Measurements from ENCODE around the gene TTPAL.
"Not testable (repeated sequence)": the region's sequence is repeated elsewhere in the genome, so short reads cannot be mapped to it uniquely, and the experiment has no call there.

The TTPAL gene

DNA sequence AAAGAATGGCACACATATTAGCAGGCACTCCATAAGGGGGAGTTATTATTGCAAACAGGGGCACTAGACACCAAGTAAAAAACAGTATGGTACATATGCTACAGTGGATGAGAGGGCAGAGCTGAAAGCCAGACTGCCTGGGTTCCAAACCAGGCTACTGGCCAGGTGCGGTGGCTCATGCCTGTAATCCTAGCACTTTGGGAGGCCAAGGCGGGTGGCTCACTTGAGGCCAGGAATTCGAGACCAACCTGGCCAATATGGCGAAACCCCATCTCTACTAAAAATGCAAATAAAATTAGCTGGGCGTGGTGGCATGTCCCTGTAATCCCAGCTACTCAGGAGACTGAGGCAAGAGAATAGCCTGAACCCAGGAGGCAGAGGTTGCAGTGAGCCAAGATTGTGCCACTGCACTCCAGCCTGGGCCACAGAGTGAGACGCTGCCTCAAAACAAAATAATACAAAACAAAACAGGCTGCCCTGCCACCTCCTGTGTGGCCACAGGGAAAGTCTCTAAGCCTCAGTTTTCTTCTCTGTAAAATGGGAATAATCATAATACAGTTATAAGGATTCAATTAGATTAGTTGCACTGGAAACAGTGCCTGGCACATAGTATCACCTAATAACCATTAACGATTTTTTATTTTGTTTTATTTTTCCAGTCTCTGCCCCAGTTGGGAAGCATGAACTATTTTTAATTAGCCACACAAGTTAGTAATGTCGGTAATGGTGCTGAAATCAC, 7.5 kb upstream of the TTPAL start:
- DNase-seq, result no peak

DNA sequence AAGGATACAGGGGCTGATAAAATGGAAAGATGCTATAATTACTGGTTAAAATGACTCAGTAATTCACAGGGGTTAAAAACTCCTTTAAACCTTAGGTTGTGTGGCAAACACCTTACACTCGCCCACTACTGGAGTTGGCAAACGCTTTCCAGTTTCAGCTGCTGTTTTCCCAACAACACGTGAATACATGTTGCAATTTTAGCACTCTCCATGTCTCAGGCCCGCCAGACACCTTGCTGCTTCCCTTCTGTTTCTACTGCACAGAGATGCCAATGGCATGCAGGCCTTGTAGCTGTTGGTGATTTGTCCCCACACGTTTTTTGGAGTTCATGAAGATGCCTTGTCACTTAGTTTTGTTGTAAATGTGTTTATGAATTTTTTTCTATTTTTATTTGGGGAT, 5.3 kb upstream of the TTPAL start:
- no peak for DNase-seq

DNA sequence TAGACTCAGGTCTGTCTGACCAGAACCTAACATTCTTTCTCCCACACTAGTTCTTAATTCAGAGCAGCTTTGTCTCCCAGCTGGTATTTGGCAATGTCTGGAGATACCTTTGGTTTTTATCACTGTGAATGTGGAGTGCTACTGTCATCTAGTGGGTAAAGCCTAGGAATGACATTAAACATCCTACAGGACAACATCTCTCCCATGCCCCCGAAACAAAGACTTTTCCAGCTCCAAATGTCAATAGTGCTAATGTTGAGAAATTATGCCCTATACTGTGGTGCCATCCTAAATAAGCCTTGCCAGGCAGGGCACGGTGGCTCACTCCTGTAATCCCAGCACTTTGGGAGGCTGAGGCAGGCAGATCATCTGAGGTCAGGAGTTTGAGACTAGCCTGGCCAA, 4.2 kb upstream of the TTPAL start:
- no peak for DNase-seq

DNA sequence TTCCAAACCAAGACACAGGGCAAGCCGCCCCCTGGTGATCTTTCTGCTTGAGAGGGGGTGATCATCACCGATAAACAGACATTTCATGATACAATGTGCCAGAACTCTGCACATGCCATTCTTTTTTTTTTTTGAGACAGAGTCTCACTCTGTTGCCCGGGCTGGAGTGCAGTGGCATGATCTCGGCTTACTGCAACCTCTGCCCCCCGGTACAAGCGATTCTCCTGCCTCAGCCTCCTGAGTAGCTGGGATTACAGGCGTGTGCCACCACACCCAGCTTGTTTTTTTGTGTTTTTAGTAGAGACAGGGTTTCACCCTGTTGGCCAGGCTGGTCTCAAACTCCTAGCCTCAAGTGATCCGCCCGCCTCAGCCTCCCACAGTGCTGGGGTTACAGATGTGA, 3.4 kb upstream of the TTPAL start:
- DNase-seq, result not testable (repeated sequence)

DNA sequence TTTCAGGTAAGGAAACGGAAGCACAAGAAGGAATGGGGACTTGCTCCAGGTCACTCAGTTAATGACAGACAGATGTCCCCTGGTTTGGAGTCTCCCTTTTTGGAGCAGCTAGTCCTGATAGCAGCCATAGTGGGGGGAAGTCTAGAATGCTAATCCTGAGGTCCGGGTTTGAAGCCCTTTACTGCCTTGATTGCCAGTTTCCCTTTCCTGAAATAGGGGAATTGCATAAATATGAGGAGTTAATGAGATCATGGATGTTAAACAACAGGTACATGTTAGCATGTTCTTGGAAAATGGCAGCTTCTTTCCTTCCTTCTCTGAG, 341 bp upstream of the TTPAL start:
- no peak for DNase-seq

DNA sequence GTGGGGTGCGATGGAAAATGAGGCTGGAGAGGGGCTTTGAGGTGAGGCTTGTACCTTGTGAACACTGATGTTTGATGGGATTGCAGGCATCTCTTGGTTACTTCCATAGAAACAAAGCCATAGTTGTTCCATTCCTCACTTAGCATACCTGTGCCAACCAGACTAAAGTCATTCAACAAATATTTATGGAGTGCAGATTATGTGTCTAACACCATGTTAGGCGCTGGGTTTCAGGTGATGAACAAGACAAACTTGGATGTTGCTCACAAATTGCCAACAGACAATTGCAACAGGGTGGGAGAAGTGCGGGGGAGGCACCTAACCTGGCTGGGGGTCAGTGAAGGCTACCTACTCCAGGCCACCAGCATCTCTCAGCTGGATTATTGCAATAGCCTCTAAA, 1.5 kb downstream of the TTPAL start:
- DNase-seq, result no peak

DNA sequence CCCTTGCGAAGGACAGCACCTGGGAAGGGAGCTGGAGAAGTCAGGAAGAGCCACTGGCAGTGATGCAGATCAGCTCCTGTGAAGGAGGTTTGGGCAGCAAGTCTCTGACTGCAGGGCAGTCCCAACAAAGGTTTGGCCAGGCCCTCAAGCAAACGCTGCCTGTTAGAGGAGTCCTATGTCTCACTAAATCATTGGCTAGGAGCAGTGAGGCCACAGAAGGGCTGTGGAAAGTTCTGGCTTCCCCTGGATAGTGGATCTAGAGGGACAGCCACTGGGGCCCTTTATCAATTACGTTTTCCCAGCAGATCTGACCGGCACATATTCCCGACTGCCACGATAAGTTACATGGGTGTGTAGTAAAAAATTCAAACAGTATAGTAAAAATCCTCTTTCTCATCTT, 2.5 kb downstream of the TTPAL start:
- no peak for DNase-seq

DNA sequence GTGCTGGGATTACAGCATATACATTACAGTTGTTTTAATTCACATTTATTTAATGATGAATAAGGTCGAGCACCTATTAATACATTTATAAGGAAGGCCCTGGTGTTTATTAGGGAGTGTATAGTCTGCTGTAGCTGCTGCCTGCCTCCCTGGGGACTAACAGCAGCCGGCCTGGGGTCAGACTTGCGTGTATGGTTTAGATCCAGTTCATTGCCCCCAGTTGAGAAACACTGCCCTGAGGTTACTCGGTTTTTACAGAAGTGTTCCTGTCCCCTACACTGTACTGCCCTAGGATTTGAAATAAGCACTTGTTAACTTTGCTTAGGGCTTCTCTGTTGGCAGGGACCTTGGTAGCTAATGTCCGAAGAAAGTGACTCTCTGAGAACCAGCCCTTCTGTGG, 4.0 kb downstream of the TTPAL start:
- no peak for DNase-seq

DNA sequence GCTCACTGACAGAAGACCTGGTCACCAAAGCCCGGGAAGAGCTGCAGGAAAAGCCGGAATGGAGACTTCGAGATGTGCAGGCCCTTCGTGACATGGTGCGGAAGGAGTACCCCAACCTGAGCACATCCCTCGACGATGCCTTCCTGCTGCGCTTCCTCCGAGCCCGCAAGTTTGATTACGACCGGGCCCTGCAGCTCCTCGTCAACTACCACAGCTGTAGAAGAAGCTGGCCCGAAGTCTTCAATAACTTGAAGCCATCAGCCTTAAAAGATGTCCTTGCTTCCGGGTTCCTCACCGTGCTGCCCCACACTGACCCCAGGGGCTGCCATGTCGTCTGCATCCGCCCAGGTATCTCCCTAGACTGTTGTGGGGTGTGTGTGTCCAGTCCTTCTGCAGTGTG, 4.4 kb downstream of the TTPAL start:
- DNase-seq, result no peak

DNA sequence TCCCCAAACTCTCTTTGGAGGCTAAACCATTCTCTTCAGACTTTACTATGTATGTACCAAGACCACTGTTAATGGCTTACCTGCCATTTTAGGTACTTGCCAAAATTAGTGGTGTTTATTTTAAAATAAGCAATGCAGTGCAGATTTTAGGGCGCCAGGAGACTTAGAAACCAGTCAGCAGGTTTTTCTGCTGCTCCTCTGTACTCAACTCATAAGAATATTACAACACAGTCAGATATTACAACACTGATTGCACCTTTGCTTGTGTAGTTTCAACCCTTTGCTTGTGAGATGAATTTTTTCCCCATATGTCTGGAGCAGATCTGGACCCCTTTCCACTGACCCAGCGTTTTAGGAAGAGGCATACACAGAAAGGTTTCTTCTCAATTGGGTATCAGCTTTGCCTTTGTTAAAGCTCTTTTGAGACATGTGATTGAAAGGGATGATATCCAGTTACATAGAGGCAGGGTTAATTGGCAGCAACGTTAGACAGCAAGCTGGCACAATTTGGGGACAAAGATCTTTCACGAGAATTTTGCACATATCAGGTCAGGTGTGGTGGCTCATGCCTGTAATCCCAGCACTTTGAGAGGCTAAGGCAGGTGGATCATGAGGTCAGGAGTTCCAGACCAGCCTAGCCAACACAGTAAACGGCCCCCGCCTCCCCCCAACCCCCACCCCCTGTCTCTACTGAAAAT, 6.2 kb downstream of the TTPAL start:
- DNase-seq, result no peak

DNA sequence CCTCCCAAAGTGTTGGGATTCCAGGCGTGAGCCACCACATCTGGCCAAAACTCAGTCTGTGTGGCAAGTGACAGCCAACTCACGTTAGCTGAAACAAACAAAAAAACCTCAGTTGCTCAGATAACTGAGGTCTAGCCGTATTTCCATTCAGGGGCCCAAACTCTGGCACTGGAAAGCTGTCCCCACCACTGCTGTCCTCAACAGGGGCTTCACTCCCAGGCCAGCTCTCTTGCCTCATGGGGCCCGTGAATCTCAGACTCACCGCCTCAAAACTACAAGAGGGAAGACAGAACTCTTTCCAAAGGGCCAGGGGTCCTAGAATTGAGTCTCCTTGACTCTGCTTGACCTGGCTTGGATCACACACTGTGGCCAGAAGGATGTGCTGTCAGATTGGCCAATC, 7.4 kb downstream of the TTPAL start:
- no peak for DNase-seq

DNA sequence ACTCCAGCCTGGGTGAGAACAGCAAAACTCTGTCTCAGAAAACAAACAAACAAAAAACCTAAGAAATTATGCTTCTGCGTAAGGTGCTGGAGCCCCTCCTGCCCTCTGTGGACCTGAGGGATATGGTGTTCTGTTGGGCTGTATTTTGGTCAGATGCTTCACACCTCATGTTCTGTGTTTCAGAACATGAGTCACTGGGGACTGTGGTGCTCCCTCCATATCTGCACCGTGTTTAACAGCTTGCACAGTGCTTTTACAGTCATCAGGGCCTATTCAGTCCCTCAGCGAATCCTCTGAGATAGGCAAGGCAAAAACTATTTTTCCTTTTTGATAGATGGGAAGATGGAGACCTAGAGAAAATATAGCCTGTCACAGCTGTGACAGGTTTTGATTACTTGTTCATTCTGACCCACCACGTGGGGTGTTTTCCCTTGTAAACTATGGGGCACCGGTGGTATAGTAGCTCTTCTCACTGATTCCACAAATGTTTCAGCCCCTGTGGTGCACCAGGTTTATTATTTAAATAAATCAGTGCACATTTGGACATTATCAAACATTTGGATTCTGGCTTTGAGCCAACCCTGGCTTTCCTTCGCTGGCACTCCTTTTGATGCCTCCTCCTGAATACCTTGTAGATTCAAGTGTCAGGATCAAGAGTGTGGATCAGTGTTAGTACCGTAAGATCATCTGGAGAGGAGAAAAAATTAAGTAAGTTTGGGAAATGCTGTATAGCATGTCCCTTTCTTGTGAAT, 9.6 kb downstream of the TTPAL start:
- DNase-seq, result no peak

DNA sequence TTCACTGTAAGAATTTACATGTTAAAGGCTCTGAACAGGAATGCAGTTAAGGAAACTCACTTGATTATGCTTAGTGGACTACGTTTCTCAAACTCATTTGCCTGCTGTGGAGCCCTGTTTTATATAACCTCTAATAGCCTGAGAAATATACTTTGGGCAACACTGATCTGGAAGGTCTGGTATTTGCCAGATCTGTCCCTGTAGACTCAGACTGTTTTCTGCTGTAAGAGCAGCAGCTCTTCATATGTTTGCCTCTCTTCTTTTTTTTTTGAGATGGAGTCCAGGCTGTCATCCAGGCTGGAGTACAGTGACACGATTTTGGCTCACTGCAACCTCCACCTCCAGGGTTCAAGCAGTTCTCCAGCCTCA, 10.1 kb downstream of the TTPAL start:
- DNase-seq, result no peak

DNA sequence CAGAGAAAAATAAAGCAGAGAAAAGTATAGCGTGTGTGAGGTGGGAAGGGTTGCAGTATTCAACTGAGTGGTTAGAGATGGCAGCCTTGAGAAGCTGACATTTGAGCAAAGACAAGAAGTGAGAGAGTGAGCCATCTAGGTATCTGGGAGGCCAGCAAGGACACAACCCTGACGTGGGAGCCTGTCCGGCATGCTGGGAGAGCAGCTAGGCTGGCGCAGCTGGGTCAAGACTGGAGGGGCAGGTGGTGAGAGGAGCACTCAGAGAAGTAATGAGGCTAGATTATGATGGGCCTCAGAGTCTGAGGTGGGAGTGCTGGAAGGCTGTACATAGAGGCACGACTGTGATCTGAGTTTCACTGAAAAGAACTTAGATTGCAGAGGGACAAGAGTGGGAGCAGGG, 12.9 kb downstream of the TTPAL start:
- no peak for DNase-seq

DNA sequence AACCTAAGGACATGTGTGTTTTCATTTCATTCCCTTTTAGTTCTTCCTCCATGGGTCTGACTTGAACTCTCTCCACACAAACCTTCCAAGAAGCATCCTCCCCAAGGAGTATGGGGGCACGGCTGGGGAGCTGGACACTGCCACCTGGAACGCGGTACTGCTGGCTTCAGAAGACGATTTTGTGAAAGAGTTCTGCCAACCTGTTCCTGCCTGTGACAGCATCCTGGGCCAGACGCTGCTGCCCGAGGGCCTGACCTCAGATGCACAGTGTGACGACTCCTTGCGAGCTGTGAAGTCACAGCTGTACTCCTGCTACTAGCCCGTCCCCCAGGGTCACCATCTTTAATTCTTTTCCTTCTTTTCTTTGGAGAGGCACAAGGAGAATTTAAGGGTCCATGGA, 13.5 kb downstream of the TTPAL start:
- no peak for DNase-seq

DNA sequence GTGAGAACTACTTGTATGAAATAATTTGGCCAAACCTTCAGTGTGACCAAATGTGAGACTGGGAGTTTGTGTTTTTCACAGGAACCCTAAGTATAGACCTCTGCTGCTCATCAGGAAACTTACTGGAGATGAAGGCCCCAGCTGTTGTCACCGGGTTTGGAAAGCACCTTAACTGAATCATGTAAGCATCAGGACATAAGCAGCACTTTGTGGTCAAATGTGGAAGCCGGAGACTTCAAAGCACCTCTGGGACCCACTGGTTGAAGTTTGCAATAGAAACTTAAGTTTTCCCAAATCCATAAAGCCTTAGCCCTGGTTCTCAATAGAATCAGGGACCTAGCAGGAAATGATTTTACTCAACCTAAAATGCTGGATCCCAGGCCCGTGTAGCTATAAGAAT, 14.3 kb downstream of the TTPAL start:
- peak; percentile 20 for DNase-seq

DNA sequence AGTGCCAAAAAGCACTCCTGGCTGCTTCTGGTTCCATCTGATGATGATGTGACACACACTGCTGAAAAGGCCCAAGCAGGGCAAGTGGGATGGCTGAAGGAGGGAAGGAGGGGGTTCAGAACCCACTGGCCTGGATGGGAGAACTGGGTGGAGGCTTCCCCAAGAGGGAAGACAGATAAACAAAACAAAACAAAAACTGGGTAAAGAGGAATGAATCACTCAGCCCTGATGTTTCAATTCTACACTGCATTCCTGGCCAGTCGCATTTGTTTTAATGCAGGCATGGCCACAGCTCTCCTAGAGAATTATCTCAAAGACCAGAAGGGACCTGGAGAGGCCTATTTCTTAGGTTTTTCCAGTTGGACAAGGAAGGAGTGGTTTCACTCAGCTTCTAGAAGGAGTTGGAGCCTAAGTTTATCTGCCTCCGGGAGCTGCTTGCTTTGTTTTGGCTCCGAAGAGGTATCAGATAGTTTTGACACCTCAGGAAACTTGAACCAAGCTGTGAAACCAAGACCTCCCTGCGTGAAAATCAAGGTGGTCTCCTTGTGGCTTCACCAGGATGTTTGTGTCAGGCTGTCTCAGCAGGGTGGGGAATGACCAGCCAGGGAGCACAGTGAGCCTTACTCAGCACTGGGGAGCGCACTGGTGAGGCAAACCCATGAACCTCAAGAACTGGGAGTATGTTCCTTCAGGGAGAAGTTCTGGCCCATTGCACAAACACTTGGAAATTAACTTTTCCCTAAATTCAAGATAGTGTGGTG, 16.1 kb downstream of the TTPAL start:
- no peak for DNase-seq

DNA sequence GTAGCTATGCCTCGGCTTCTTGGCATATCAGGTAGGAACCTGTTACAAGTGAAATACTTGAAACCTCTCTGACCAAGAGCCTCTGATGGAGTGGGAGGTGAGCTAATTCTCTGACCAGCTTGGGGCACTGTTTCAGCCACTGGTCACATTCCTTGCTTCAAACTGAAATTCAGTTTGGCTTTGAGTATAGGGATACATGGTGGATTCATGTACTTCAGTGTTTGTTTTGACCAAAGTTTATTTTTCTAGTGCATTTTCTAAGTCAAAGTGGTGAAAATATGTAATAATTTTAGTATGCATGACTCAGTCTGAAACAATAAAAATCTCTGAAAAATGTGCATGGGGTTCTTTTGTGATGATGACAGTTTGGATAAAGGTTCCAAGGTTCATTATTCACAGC, 18.6 kb downstream of the TTPAL start:
- no peak for DNase-seq

DNA sequence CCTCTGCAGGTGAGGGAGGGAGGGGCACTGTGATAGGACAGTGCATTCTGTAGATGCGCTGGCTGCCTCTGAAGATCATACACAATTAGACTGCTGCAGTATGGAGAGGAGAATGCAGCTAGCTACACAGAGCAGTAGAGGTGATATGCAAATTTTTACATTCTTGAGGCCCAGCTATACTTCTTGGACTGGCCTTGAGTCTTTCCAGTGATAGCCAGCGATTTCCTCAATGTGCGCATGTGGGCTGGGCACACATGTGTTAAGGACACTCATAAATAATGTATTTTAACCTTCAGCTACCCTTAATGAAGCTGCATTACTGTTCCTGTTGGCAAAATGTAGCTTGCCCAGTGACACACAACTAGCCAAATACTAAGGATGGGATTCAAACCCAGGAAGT, 19.0 kb downstream of the TTPAL start:
- no peak for DNase-seq

DNA sequence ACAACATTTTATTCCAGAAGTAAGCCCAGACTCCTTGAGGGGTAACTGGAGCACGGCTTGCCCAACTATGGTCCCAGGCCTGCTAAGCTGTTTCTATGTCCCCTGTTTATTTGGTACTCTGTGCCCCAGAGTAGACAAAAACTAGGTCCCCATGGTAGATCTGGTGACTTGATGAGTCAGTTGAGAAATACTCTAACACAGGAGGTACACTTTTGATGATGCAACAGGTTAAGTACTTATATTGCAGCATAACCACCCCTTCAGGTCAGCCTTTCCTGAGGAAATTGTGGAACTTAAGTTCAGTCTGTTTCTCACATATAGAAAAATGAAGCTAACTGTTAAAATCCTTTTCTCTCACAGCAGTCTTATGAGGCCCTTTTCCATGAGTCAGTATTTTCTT, 19.6 kb downstream of the TTPAL start:
- no peak for DNase-seq

DNA sequence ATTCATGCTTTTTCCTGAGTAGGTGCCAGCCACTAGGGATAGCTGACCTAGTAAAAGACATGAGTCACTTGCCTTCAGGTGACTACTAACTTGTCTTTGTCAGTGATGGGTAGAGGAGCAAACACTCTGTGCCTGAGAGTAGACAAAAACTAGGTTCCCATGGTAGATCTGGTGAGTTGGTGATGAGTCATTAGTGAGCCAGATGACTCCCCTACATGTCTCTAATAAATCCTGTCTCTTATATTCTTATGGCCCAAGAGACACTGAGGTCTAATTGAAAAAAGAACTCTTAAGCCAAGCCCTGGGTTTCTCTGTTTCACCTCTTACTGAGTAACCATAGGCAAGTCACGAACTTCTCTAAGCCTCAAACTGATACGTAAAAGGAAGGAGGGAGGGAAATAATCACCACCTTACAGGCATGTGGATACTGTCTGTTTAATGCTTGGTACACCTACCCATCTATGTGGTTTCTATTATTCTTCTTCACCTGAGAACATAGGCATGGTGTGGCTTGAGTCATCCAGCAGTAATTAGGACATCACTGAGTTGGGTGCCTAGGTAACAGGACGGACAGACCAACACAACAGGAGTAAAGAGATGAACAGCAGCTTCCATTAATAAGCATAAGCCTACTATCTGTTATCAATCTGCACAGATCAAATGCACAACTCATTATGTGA, 20.3 kb downstream of the TTPAL start:
- DNase-seq, result peak; percentile 34

DNA sequence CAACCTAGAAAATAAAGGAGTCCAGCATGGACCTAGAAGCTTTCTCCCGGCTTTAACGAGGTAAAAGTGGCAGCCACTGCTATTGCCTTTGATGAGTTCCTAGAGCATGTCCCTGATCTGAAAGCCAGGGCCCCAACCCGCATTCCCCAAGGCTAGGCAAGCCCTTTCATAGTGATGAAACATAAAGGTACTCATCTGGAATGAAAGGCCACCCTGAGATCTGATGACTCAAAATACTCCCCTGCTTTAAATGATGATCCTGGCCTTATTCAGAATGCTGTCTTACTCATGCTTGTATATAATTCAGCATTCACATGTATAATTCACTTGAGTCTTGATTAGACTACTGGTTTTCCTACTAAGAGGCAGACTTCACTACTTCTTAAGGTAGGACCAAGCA, 21.3 kb downstream of the TTPAL start:
- peak; percentile 70 for DNase-seq

DNA sequence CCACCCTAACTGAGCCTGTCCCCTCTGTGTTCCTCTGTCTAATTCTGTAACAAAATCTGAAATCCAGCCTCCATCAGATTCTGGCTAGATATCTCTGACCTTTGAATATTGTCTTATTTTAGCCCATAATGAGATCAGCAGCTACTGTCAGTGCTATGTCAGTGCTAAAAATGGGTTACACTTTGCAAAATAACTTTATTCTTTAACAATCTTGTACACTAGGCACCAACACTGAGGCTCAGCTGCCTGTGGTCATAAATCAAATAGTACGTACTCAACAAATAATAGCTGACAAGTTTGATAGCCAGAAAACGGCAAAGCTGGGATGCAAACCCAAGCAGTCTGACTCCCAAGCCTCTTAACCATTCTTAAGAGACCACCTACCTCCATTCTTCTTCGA, 22.1 kb downstream of the TTPAL start:
- no peak for DNase-seq
